Adrenal gland (tissue), 12 donors: ENCODE measurements around the gene TSHZ2. TPM values are rescaled to one million over a fixed set of nuclear protein-coding genes. Genes with fewer than 3 reads are reported as not detected.

Experiments used
- DNase-seq, 7 donors: peaks; one replicate each; pipeline ENCODE4 v3.0.0-alpha.2; 2019 to 2020
- H3K27ac ChIP-seq, 5 donors: fragments of 200-600 bp; sonication (generic) in 4 of 5; 1 replicate in 3 of 5; 2 replicates in 2 of 5; pipeline versions ENCODE4 v1.5.1 to v1.8.0; 2016 to 2020; ENCODE audit warnings: mild to moderate bottlenecking in 1 of 5
- H3K27me3 ChIP-seq: fragments of 200-600 bp; 2 replicates; pipeline ENCODE4 v1.8.0; 2021
- H3K36me3 ChIP-seq, 2 donors: fragments of 200-600 bp; replicated peaks in 1 of 2; 1 replicate in 1 of 2; 2 replicates in 1 of 2; pipeline versions ENCODE4 v1.5.1 to v1.8.0; 2018 to 2022
- H3K4me1 ChIP-seq, 2 donors: fragments of 200-600 bp; replicated peaks in 1 of 2; 1 replicate in 1 of 2; 2 replicates in 1 of 2; pipeline versions ENCODE4 v1.5.1 to v1.8.0; 2018 to 2021
- H3K4me3 ChIP-seq, 4 donors: fragments of 200-600 bp; sonication (generic) in 3 of 4; one replicate each; pipeline ENCODE4 v1.5.1; 2016 to 2018
- H3K9me3 ChIP-seq, 3 donors: fragments of 200-600 bp; sonication (generic) in 1 of 3; replicated peaks in 1 of 3; 1 replicate in 2 of 3; 2 replicates in 1 of 3; pipeline versions ENCODE4 v1.5.1 to v1.8.0; 2016 to 2021
- CTCF ChIP-seq, 6 experiments: fragments of 450-650 bp in 4 of 6; fragments of 200-600 bp in 2 of 6; sonication (generic) in 1 of 6; IDR thresholded peaks; 1 replicate in 5 of 6; 2 replicates in 1 of 6; pipeline versions ENCODE4 v1.5.1 to v1.8.0; 2016 to 2021; ENCODE audit warnings: antibody characterized with exemption in 6 of 6, mild to moderate bottlenecking in 2 of 6, moderate library complexity in 1 of 6
- POLR2A ChIP-seq, 2 donors: fragments of 450-650 bp; IDR thresholded peaks; one replicate each; pipeline ENCODE4 v1.6.1; 2017; ENCODE audit warnings: antibody characterized with exemption in 2 of 2, mild to moderate bottlenecking in 2 of 2, moderate library complexity in 1 of 2
- WGBS, 4 donors: extraction: QIAGEN DNeasy Blood & Tissue Kit in 2 of 4; methylation state at CpG; one replicate each; pipeline versions ENCODE4 v1.1.5 to v1.1.7; 2013 to 2017; 5-methylcytosine and 5-hydroxymethylcytosine counted together
- intact Hi-C, 2 donors: fragments of 100-400 bp; cut with DNase I; formaldehyde crosslinking; loops; one replicate each; pipeline versions ENCODE4 v1.14.1 to v1.15.0; 2022 to 2023
- polyA plus RNA-seq, 3 donors: library from polyadenylated mRNA; stranded (reverse); fragments of 200-250 nt in 2 of 3; fragments of 350-450 nt in 1 of 3; fragmentation: Illumina TruSeq in 1 of 3; extraction: RNeasy Lipid Tissue Mini Kit (QIAGEN cat#74804) in 1 of 3; gene quantifications; one replicate each; pipeline ENCODE4 v1.2.3, GENCODE V29; 2013 to 2014
- total RNA-seq, 9 donors: library from RNA; depleted of rRNA in 4 of 9; stranded (reverse); fragments of >200 nt in 4 of 9; fragments of 120-200 nt in 1 of 9; fragmentation: NEBNext Ultra II Directional in 1 of 9; extraction: Animal tissue kit (Norgen Biotek cat#: 25700) in 1 of 9; gene quantifications; one replicate each; pipeline versions ENCODE4 v1.1.0 to v1.2.4, GENCODE V29; 2013 to 2023
- donor health status: healthy with polysubstance abuse.
- donor health status: Bipolar disorder and iron deficiency.
- donor health status: DM: yes; HTN: yes; CAD: no.
- donor health status: DM: no; HTN: no; CAD: no.
- donor health status: DM: no; HTN: no; CAD: no.
- donor health status: DM: yes; HTN: yes; CAD: no.

TSHZ2 gene
- total and polyA plus RNA-seq, 12 donors: 20.5 to 87.1 (median 52.4) TPM

- no peaks in the 10 kb centered on the region for H3K27me3 ChIP-seq
- no peaks in the 10 kb centered on the region for H3K9me3 ChIP-seq
- no peak for DNase-seq
- no peaks in the 10 kb centered on the region for H3K36me3 ChIP-seq
- 81 to 100% (median 96%) methylated on average over 1 of the region's 1 CpG for WGBS, 4 donors
- H3K4me1 ChIP-seq: no peaks in the 10 kb centered on the region
- no peak overlapping the region for H3K4me3 ChIP-seq
- intact Hi-C loops: no loop called here
- TF ChIP-seq CTCF (IDR thresholded peaks at IDR 0.05): no peak
- no peak for TF ChIP-seq POLR2A (IDR thresholded peaks at IDR 0.05)
- no peak overlapping the region for H3K27ac ChIP-seq
Measured at GRCh38 chr20:53319200-53319599, 347.0 kb downstream of the TSHZ2 start.

- WGBS, 4 donors: 89 to 93% (median 91%) methylated on average over 2 of the region's 2 CpGs
- DNase-seq: no peak
Measured at GRCh38 chr20:53319716-53320115, 347.6 kb downstream of the TSHZ2 start.

GRCh38 chr20:53320701-53321100, 348.5 kb downstream of the TSHZ2 start:
- H3K27ac ChIP-seq: no peak overlapping the region
- 83 to 92% (median 87%) methylated on average over 3 of the region's 3 CpGs for WGBS, 4 donors
- H3K36me3 ChIP-seq: no peaks in the 10 kb centered on the region
- intact Hi-C loops: no loop called here
- H3K9me3 ChIP-seq: no peaks in the 10 kb centered on the region
- H3K27me3 ChIP-seq: no peaks in the 10 kb centered on the region
- no peak overlapping the region for H3K4me3 ChIP-seq
- no peak for TF ChIP-seq CTCF (IDR thresholded peaks at IDR 0.05)
- TF ChIP-seq POLR2A (IDR thresholded peaks at IDR 0.05): no peak
- no peak for DNase-seq
- no peaks in the 10 kb centered on the region for H3K4me1 ChIP-seq

More at GRCh38 chr20:53319716-53320115, 347.6 kb downstream of the TSHZ2 start:
- no peaks in the 10 kb centered on the region for H3K36me3 ChIP-seq
- intact Hi-C loops: no loop called here
- H3K27ac ChIP-seq: no peak overlapping the region
- H3K4me3 ChIP-seq: no peak overlapping the region
- TF ChIP-seq POLR2A (IDR thresholded peaks at IDR 0.05) (no peak), CTCF (IDR thresholded peaks at IDR 0.05) (no peak)
- no peaks in the 10 kb centered on the region for H3K9me3 ChIP-seq
- no peaks in the 10 kb centered on the region for H3K4me1 ChIP-seq
- no peaks in the 10 kb centered on the region for H3K27me3 ChIP-seq

- Histone ChIP-seq H3K27me3 (no peaks in the 10 kb centered on the region), H3K36me3 (no peaks in the 10 kb centered on the region), H3K4me1 (no peaks in the 10 kb centered on the region), H3K27ac (no peak overlapping the region), H3K9me3 (no peaks in the 10 kb centered on the region), H3K4me3 (no peak overlapping the region)
- 90 to 97% (median 92%) methylated on average over 3 to 5 of the region's 5 CpGs for WGBS, 4 donors
- DNase-seq: no peak
- intact Hi-C loops: no loop called here
- no peak for TF ChIP-seq CTCF (IDR thresholded peaks at IDR 0.05)
- no peak for TF ChIP-seq POLR2A (IDR thresholded peaks at IDR 0.05)
Measured at GRCh38 chr20:53321596-53321995, 349.4 kb downstream of the TSHZ2 start.
